LHCN-M2 (cell line): ENCODE data around the gene THADA. TPM values are rescaled to one million over a fixed set of nuclear protein-coding genes. Genes with fewer than 3 reads are reported as not detected.
"Not testable (repeated sequence)": the region's sequence is repeated elsewhere in the genome, so short reads cannot be mapped to it uniquely, and the experiment has no call there.

Source experiments
- DNase-seq: peaks from one replicate; pipeline ENCODE4 v3.0.0-alpha.2; 2012; ENCODE audit warnings: low read depth
- polyA plus RNA-seq: library from polyadenylated mRNA; unstranded; fragments of >200 nt; gene quantifications from one replicate; pipeline ENCODE4 v1.2.1, GENCODE V29; 2012; ENCODE audit warnings: missing spikeins
- total RNA-seq: library from RNA; depleted of rRNA; stranded (reverse); fragments of >200 nt; gene quantifications from 2 replicates; pipeline ENCODE4 v1.2.3, GENCODE V29; 2014; rRNA removed

The THADA gene
- 16.4 and 20.2 TPM in 2 replicates for total RNA-seq
- 8.6 TPM for polyA plus RNA-seq

GRCh38 chr2:43595603-43596412 lies at the start of gene THADA:
Gene THADA, minus strand, starts transcription at chr2:43596038. Its CDS starts 3,646 bp downstream, at chr2:43592392.
- peak; percentile 99 for DNase-seq

GRCh38 chr2:43643680-43644079 lies 47.8 kb upstream of the THADA start:
- no peak for DNase-seq

- DNase-seq, result no peak
These were observed 46.5 kb upstream of the THADA start for GRCh38 chr2:43642363-43642762.

GRCh38 chr2:43637030-43637803 lies 41.4 kb upstream of the THADA start, which contains the start of gene PLEKHH2:
Gene PLEKHH2, plus strand, starts transcription at chr2:43637260. Its CDS starts 7,414 bp downstream, at chr2:43644674.
- DNase-seq, result peak; percentile 76

- DNase-seq, result no peak
These were observed 40.8 kb upstream of the THADA start for GRCh38 chr2:43636621-43637020.

- DNase-seq, result not testable (repeated sequence)
These were observed 40.3 kb upstream of the THADA start for GRCh38 chr2:43636153-43636552.

- peak; percentile 17 for DNase-seq
These were observed 38.9 kb upstream of the THADA start for GRCh38 chr2:43634604-43635306.

- DNase-seq, result no peak
These were observed 35.9 kb upstream of the THADA start for GRCh38 chr2:43631618-43632317.

- no peak for DNase-seq
These were observed 27.2 kb upstream of the THADA start for GRCh38 chr2:43622931-43623451.

- DNase-seq, result no peak
These were observed 23.7 kb upstream of the THADA start for GRCh38 chr2:43619511-43619910.

GRCh38 chr2:43616967-43617680 lies 21.3 kb upstream of the THADA start:
- no peak for DNase-seq

- DNase-seq, result no peak
These were observed 17.1 kb upstream of the THADA start for GRCh38 chr2:43612944-43613343.

- DNase-seq, result peak; percentile 65
These were observed 16.4 kb upstream of the THADA start for GRCh38 chr2:43611987-43612894.

GRCh38 chr2:43610361-43610760 lies 14.5 kb upstream of the THADA start:
- no peak for DNase-seq

GRCh38 chr2:43609290-43609918 lies 13.6 kb upstream of the THADA start:
- peak; percentile 52 for DNase-seq

- peak; percentile 56 for DNase-seq
These were observed 10.0 kb upstream of the THADA start for GRCh38 chr2:43605851-43606250.

- DNase-seq, result peak; percentile 64
These were observed 9.3 kb upstream of the THADA start for GRCh38 chr2:43605079-43605655.

GRCh38 chr2:43604674-43605073 lies 8.8 kb upstream of the THADA start:
- DNase-seq, result no peak
